ENCODE measurements around the gene SLCO2B1.

SLCO2B1 gene, protein sequence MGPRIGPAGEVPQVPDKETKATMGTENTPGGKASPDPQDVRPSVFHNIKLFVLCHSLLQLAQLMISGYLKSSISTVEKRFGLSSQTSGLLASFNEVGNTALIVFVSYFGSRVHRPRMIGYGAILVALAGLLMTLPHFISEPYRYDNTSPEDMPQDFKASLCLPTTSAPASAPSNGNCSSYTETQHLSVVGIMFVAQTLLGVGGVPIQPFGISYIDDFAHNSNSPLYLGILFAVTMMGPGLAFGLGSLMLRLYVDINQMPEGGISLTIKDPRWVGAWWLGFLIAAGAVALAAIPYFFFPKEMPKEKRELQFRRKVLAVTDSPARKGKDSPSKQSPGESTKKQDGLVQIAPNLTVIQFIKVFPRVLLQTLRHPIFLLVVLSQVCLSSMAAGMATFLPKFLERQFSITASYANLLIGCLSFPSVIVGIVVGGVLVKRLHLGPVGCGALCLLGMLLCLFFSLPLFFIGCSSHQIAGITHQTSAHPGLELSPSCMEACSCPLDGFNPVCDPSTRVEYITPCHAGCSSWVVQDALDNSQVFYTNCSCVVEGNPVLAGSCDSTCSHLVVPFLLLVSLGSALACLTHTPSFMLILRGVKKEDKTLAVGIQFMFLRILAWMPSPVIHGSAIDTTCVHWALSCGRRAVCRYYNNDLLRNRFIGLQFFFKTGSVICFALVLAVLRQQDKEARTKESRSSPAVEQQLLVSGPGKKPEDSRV
- long read RNA-seq: 0 reads

DNA sequence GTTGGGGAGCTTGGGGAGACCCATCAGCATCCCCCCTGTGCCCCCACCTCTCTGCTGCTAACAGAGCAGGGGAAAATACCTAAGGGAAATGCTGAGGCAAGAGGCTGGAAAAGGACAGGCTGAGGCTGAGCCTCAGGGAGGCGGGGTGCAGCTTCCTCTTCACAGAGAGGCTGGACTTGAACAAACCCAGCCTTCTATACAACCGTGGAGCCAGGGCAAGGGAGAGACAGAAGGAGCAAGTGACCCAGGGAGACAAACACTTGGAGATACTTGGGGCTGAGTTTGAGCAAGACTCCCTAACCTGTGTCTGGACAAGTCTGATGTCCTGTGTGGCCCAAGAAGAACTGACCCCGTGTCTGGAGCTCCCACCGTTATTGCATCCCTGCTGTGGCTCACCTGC is at the start of gene SLCO2B1:
TSS of gene SLCO2B1 (plus strand) at position 229 of the 400 bp plus-strand sequence. CDS start 275 bp downstream, outside the sequence.
- no peak within 1 kb of the TSS for H3K27ac ChIP-seq (replicated peaks)
- peaks cover 2% of the 10 kb centered on the region for H3K27me3 ChIP-seq (ENCODE audit: insufficient read depth, poor library complexity, severe bottlenecking)
- TF ChIP-seq, protein P1, sequence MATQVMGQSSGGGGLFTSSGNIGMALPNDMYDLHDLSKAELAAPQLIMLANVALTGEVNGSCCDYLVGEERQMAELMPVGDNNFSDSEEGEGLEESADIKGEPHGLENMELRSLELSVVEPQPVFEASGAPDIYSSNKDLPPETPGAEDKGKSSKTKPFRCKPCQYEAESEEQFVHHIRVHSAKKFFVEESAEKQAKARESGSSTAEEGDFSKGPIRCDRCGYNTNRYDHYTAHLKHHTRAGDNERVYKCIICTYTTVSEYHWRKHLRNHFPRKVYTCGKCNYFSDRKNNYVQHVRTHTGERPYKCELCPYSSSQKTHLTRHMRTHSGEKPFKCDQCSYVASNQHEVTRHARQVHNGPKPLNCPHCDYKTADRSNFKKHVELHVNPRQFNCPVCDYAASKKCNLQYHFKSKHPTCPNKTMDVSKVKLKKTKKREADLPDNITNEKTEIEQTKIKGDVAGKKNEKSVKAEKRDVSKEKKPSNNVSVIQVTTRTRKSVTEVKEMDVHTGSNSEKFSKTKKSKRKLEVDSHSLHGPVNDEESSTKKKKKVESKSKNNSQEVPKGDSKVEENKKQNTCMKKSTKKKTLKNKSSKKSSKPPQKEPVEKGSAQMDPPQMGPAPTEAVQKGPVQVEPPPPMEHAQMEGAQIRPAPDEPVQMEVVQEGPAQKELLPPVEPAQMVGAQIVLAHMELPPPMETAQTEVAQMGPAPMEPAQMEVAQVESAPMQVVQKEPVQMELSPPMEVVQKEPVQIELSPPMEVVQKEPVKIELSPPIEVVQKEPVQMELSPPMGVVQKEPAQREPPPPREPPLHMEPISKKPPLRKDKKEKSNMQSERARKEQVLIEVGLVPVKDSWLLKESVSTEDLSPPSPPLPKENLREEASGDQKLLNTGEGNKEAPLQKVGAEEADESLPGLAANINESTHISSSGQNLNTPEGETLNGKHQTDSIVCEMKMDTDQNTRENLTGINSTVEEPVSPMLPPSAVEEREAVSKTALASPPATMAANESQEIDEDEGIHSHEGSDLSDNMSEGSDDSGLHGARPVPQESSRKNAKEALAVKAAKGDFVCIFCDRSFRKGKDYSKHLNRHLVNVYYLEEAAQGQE (IDR thresholded peaks at IDR 0.05; ENCODE audit: insufficient replicate concordance, low read depth): no peak
- no peak for TF ChIP-seq GABPA (IDR thresholded peaks at IDR 0.05; ENCODE audit: low read depth)
- TF ChIP-seq SPI1 (IDR thresholded peaks at IDR 0.05; ENCODE audit: borderline replicate concordance, low read depth): no peak
- no peak for TF ChIP-seq POLR2AphosphoS5 (IDR thresholded peaks at IDR 0.05; ENCODE audit: low read depth)
- TF ChIP-seq, protein P2, sequence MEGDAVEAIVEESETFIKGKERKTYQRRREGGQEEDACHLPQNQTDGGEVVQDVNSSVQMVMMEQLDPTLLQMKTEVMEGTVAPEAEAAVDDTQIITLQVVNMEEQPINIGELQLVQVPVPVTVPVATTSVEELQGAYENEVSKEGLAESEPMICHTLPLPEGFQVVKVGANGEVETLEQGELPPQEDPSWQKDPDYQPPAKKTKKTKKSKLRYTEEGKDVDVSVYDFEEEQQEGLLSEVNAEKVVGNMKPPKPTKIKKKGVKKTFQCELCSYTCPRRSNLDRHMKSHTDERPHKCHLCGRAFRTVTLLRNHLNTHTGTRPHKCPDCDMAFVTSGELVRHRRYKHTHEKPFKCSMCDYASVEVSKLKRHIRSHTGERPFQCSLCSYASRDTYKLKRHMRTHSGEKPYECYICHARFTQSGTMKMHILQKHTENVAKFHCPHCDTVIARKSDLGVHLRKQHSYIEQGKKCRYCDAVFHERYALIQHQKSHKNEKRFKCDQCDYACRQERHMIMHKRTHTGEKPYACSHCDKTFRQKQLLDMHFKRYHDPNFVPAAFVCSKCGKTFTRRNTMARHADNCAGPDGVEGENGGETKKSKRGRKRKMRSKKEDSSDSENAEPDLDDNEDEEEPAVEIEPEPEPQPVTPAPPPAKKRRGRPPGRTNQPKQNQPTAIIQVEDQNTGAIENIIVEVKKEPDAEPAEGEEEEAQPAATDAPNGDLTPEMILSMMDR (IDR thresholded peaks at IDR 0.05; ENCODE audit: insufficient read depth, low read length): no peak
- DNase-seq (ENCODE audit: low read depth in 1 of 2, low spot score in 1 of 2): no peak
- no peak within 1 kb of the TSS for H3K4me3 ChIP-seq (replicated peaks; ENCODE audit: insufficient read depth, low read length)

DNA sequence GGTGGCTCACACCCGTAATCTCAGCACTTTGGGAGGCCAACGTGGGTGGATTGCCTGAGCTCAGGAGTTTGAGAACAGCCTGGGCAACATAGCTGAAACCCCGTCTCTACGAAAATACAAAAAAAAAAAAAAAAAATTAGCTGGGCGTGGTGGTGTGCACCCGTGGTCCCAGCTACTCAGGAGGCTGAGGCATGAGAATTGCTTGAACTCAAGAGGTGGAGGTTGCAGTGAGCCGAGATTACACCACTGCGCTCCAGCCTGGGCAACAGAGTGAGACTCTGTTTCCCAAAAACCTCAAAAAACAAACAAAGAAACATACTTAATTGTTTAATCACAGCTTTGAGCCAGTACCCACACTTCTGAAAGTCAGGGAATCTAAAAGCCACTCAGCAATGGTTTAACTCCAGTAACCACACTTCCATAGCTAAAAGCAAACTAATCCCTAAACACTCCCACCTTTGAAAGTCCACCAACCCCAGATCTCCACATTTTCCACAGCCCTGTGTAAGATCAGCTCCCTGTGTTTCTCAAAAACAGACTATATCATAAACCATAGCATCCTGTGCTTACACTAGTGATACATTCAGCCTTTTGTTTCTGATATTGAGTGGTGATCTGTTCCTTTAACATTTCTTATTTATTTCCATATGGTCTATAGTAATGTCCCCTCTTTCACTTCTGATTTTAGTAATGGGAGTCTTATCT is 49.3 kb upstream of the SLCO2B1 start:
- Histone ChIP-seq H3K27ac (replicated peaks) (no peak overlapping the region), H3K27me3 (ENCODE audit: insufficient read depth, poor library complexity, severe bottlenecking) (no peaks in the 10 kb centered on the region), H3K4me3 (replicated peaks; ENCODE audit: insufficient read depth, low read length) (no peak overlapping the region)
- DNase-seq (ENCODE audit: low read depth in 1 of 2, low spot score in 1 of 2): no peak
- TF ChIP-seq GABPA (IDR thresholded peaks at IDR 0.05; ENCODE audit: low read depth) (no peak), SPI1 (IDR thresholded peaks at IDR 0.05; ENCODE audit: borderline replicate concordance, low read depth) (no peak), POLR2AphosphoS5 (IDR thresholded peaks at IDR 0.05; ENCODE audit: low read depth) (no peak)
- TF ChIP-seq, protein P1 (IDR thresholded peaks at IDR 0.05; ENCODE audit: insufficient replicate concordance, low read depth): no peak
- TF ChIP-seq, protein P2 (IDR thresholded peaks at IDR 0.05; ENCODE audit: insufficient read depth, low read length): no peak

DNA sequence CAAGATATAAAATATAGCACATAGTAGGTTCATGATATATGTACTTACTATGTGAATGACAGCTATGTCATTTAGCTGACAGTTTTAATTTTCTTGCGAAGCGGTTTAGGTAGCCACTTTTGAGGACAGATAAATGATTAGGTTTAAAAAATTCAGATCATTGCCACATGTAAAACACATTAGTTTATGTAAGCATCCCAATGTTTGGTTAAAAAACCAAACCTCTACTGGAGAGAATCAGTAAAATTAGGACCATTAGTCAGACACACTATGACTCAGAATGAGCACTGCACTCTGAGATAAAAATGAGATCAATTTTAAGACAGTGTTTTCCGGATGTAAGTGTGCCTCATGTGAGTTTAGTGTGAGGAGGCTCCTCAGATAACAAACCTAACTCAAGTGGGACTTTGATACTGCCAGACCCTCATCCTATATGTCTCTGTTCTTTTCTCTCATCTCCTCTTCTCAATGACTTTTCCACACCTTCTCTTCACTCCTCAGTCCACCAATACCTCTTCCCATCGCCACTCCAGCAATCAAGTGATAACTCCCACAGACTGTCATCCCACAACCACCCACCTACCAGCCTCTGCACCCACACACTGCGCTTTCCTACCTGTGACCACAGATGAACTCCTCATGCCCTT is 47.4 kb upstream of the SLCO2B1 start:
- TF ChIP-seq, protein P2 (IDR thresholded peaks at IDR 0.05; ENCODE audit: insufficient read depth, low read length): no peak
- TF ChIP-seq POLR2AphosphoS5 (IDR thresholded peaks at IDR 0.05; ENCODE audit: low read depth): no peak
- no peak for TF ChIP-seq SPI1 (IDR thresholded peaks at IDR 0.05; ENCODE audit: borderline replicate concordance, low read depth)
- TF ChIP-seq GABPA (IDR thresholded peaks at IDR 0.05; ENCODE audit: low read depth): no peak
- DNase-seq (ENCODE audit: low read depth in 1 of 2, low spot score in 1 of 2): no peak
- no peak overlapping the region for H3K4me3 ChIP-seq (replicated peaks; ENCODE audit: insufficient read depth, low read length)
- H3K27me3 ChIP-seq (ENCODE audit: insufficient read depth, poor library complexity, severe bottlenecking): no peaks in the 10 kb centered on the region
- no peak overlapping the region for H3K27ac ChIP-seq (replicated peaks)

Data from HL-60 (cell line).